ENCODE data around the gene ANKRD23. TPM values are rescaled to one million over a fixed set of nuclear protein-coding genes. Genes with fewer than 3 reads are reported as not detected.

The ANKRD23 gene
- total and polyA plus RNA-seq, 2 of the 13 experiments (the other 11 are each of a cell fraction or from before 2014, with no cell fraction given): 1.5 to 1.6 TPM

GRCh38 chr2:96841701-96842495 lies 1.9 kb downstream of the ANKRD23 start (continued):
- TF ChIP-seq ARHGAP35 (CRISPR knock-in tag; IDR thresholded peaks at IDR 0.05; ENCODE audit: borderline replicate concordance): no peak
- no peak for TF ChIP-seq ZBTB37 (CRISPR knock-in tag; IDR thresholded peaks at IDR 0.05)
- no peak for TF ChIP-seq ZZZ3 (CRISPR knock-in tag; IDR thresholded peaks at IDR 0.05; ENCODE audit: borderline replicate concordance)
- no peak for TF ChIP-seq KDM5B (CRISPR knock-in tag; IDR thresholded peaks at IDR 0.05; ENCODE audit: borderline replicate concordance)
- TF ChIP-seq ELF4 (CRISPR knock-in tag; IDR thresholded peaks at IDR 0.05; ENCODE audit: borderline replicate concordance): no peak
- TF ChIP-seq ZNF678 (CRISPR knock-in tag; IDR thresholded peaks at IDR 0.05): no peak
- TF ChIP-seq STAT5B (CRISPR knock-in tag; IDR thresholded peaks at IDR 0.05): no peak
- TF ChIP-seq BATF2 (CRISPR knock-in tag; IDR thresholded peaks at IDR 0.05): 0 out of 2 replicates have a peak, but pooled peaks have one; percentile 40
- no peak for TF ChIP-seq SOX5 (CRISPR knock-in tag; IDR thresholded peaks at IDR 0.05; ENCODE audit: borderline replicate concordance)
- TF ChIP-seq ZNF264 (CRISPR knock-in tag; IDR thresholded peaks at IDR 0.05): no peak
- TF ChIP-seq ZNF883 (CRISPR knock-in tag; IDR thresholded peaks at IDR 0.05; ENCODE audit: not compliant biosample characterization): no peak
- TF ChIP-seq ARID5B (CRISPR knock-in tag; IDR thresholded peaks at IDR 0.05): no peak
- TF ChIP-seq PAWR (CRISPR knock-in tag; IDR thresholded peaks at IDR 0.05; ENCODE audit: borderline replicate concordance): no peak
- no peak for TF ChIP-seq ZNF430 (CRISPR knock-in tag; IDR thresholded peaks at IDR 0.05)
- no peak for TF ChIP-seq SMAD9 (CRISPR knock-in tag; IDR thresholded peaks at IDR 0.05)
- TF ChIP-seq MLLT10 (CRISPR knock-in tag; IDR thresholded peaks at IDR 0.05): no peak
- no peak for TF ChIP-seq PITX1 (CRISPR knock-in tag; IDR thresholded peaks at IDR 0.05)
- TF ChIP-seq ZNF282 (IDR thresholded peaks at IDR 0.05; ENCODE audit: partially characterized antibody): no peak
- no peak for TF ChIP-seq ZGPAT (CRISPR knock-in tag; IDR thresholded peaks at IDR 0.05)
- no peak for TF ChIP-seq ZBTB21 (CRISPR knock-in tag; IDR thresholded peaks at IDR 0.05)
- TF ChIP-seq CSRNP2 (CRISPR knock-in tag; conservative IDR thresholded peaks at IDR 0.05; ENCODE audit: low read depth): no peak

All from HepG2 (cell line).